H1 (cell line): ENCODE data around the gene CRADD. TPM values are rescaled to one million over a fixed set of nuclear protein-coding genes. Genes with fewer than 3 reads are reported as not detected.

ENCODE experiments used
- CTCF ChIA-PET: fragments of 300-600 bp; sonication (Branson Sonifier 250); formaldehyde crosslinking; loops from one replicate; lab custom pipeline; 2021; ENCODE audit not compliant: partially characterized antibody; lab: Charles Lee
- POLR2A ChIA-PET: fragments of 300-600 bp; sonication (Branson Sonifier 250); formaldehyde crosslinking; loops from one replicate; lab custom pipeline; 2021; ENCODE audit warnings: inconsistent platforms; ENCODE audit not compliant: partially characterized antibody; lab: Charles Lee
- DNase-seq, 2 experiments: peaks; one replicate each; pipeline versions ENCODE4 v3.0.0 to v3.0.0-alpha.2; 2010 to 2022; ENCODE audit warnings: low spot score in 2 of 2, low read depth in 1 of 2, mixed read lengths in 1 of 2
- FAIRE-seq: peaks from 2 replicates; lab custom pipeline; 2011; peaks lifted over from hg19 to GRCh38; lab: Jason Lieb, UNC
- H2AFZ ChIP-seq: 2 replicates; pipeline ENCODE4 v1.8.1; 2012; ENCODE audit warnings: low read length, inconsistent platforms
- H2AK5ac ChIP-seq: 2 replicates; pipeline ENCODE4 v1.6.1; 2013; ENCODE audit warnings: low read depth, low read length
- H2BK120ac ChIP-seq: replicated peaks from 2 replicates; pipeline ENCODE3; 2013; ENCODE audit warnings: low read depth, low read length, inconsistent platforms
- H2BK12ac ChIP-seq: 2 replicates; pipeline ENCODE4 v1.6.1; 2013; ENCODE audit warnings: low read depth, low read length
- H2BK15ac ChIP-seq: 2 replicates; pipeline ENCODE4 v1.6.1; 2013; ENCODE audit warnings: low read length
- H2BK20ac ChIP-seq: 2 replicates; pipeline ENCODE4 v1.6.1; 2013; ENCODE audit warnings: low read length
- H2BK5ac ChIP-seq: 2 replicates; pipeline ENCODE4 v1.6.1; 2013; ENCODE audit warnings: low read depth, low read length
- H3K14ac ChIP-seq: 2 replicates; pipeline ENCODE4 v1.6.1; 2013; ENCODE audit warnings: inconsistent platforms; ENCODE audit not compliant: insufficient read length
- H3K18ac ChIP-seq: 2 replicates; pipeline ENCODE4 v1.6.1; 2013; ENCODE audit warnings: low read length; ENCODE audit errors: extremely low read depth
- H3K23ac ChIP-seq: 2 replicates; pipeline ENCODE4 v1.6.1; 2013; ENCODE audit warnings: inconsistent platforms; ENCODE audit not compliant: insufficient read length
- H3K23me2 ChIP-seq: 2 replicates; pipeline ENCODE4 v1.6.1; 2013; ENCODE audit warnings: low read depth, low read length
- H3K27ac ChIP-seq: 2 replicates; pipeline ENCODE4 v1.6.1; 2011; ENCODE audit warnings: low read depth, low read length, inconsistent platforms
- H3K27me3 ChIP-seq, 4 experiments: replicated peaks in 1 of 4; 1 replicate in 1 of 4; 2 replicates in 3 of 4; pipeline versions ENCODE4 v1.6.1 to v1.8.1; 2011 to 2013; ENCODE audit warnings: low read length in 3 of 4, mild to moderate bottlenecking in 3 of 4, inconsistent platforms in 2 of 4, mixed read lengths in 2 of 4, moderate library complexity in 1 of 4; ENCODE audit not compliant: control insufficient read depth in 3 of 4, insufficient read depth in 3 of 4; ENCODE audit errors: extremely low read depth in 1 of 4
- H3K36me3 ChIP-seq, 4 experiments: 2 replicates each; pipeline versions ENCODE4 v1.6.1 to v1.8.1; 2011 to 2013; ENCODE audit warnings: mild to moderate bottlenecking in 4 of 4, low read length in 3 of 4, moderate library complexity in 2 of 4, control low read depth in 1 of 4, inconsistent platforms in 1 of 4; ENCODE audit not compliant: insufficient read depth in 4 of 4, control insufficient read depth in 2 of 4
- H3K4ac ChIP-seq: replicated peaks from 2 replicates; pipeline ENCODE3; 2013; ENCODE audit warnings: low read length, low read depth, mixed read lengths, inconsistent platforms; ENCODE audit not compliant: insufficient read length
- H3K4me1 ChIP-seq, 4 experiments: replicated peaks in 1 of 4; 1 replicate in 1 of 4; 2 replicates in 3 of 4; pipeline versions ENCODE4 v1.6.1 to v1.8.1; 2011 to 2013; ENCODE audit warnings: low read length in 3 of 4, inconsistent platforms in 2 of 4, mixed read lengths in 1 of 4; ENCODE audit not compliant: insufficient read depth in 4 of 4, control insufficient read depth in 3 of 4
- H3K4me2 ChIP-seq, 2 experiments: 2 replicates each; pipeline versions ENCODE4 v1.6.1 to v1.8.1; 2011 to 2013; ENCODE audit warnings: low read depth in 2 of 2, low read length in 2 of 2, control low read depth in 1 of 2, inconsistent platforms in 1 of 2, mild to moderate bottlenecking in 1 of 2; ENCODE audit not compliant: insufficient read depth in 1 of 2
- H3K4me3 ChIP-seq, 4 experiments: fragments of 200-600, 300-600 bp in 1 of 4; sonication (generic), shearing (Covaris generic), sonication (Bioruptor Twin) in 1 of 4; 2 replicates each; pipeline versions ENCODE4 v1.5.1 to v1.8.1; 2011 to 2016; ENCODE audit warnings: low read length in 4 of 4, low read depth in 3 of 4, control low read depth in 2 of 4, inconsistent platforms in 2 of 4, mild to moderate bottlenecking in 2 of 4, mixed read lengths in 1 of 4, moderate library complexity in 1 of 4; ENCODE audit not compliant: insufficient read depth in 2 of 4; ENCODE audit errors: extremely low read depth in 1 of 4
- H3K56ac ChIP-seq: replicated peaks from 2 replicates; pipeline ENCODE3; 2013; ENCODE audit warnings: low read depth, mild to moderate bottlenecking, mixed read lengths, low read length, inconsistent platforms; ENCODE audit not compliant: insufficient read length
- H3K79me1 ChIP-seq: 2 replicates; pipeline ENCODE4 v1.6.1; 2013; ENCODE audit warnings: low read depth, low read length, control low read depth
- H3K79me2 ChIP-seq, 2 experiments: 2 replicates each; pipeline versions ENCODE4 v1.6.1 to v1.8.1; 2012 to 2013; ENCODE audit warnings: low read length in 2 of 2, mild to moderate bottlenecking in 2 of 2, inconsistent platforms in 1 of 2; ENCODE audit not compliant: insufficient read depth in 2 of 2, control insufficient read depth in 1 of 2
- H3K9ac ChIP-seq, 4 experiments: replicated peaks in 1 of 4; 1 replicate in 1 of 4; 2 replicates in 3 of 4; pipeline versions ENCODE4 v1.6.1 to v1.8.1; 2011 to 2013; ENCODE audit warnings: low read depth in 3 of 4, low read length in 3 of 4, control low read depth in 2 of 4, mild to moderate bottlenecking in 2 of 4, moderate library complexity in 2 of 4, inconsistent platforms in 1 of 4; ENCODE audit errors: extremely low read depth in 1 of 4
- H3K9me3 ChIP-seq, 2 experiments: 2 replicates each; pipeline versions ENCODE4 v1.6.1 to v1.8.1; 2012 to 2013; ENCODE audit warnings: mild to moderate bottlenecking in 2 of 2, moderate library complexity in 2 of 2, control low read depth in 1 of 2, inconsistent platforms in 1 of 2, low read depth in 1 of 2, low read length in 1 of 2, mixed read lengths in 1 of 2; ENCODE audit not compliant: insufficient read depth in 2 of 2
- H4K20me1 ChIP-seq, 2 experiments: replicated peaks in 1 of 2; 2 replicates each; pipeline versions ENCODE3 to v1.8.1; 2011 to 2013; ENCODE audit warnings: inconsistent platforms in 2 of 2, low read length in 2 of 2, mild to moderate bottlenecking in 1 of 2; ENCODE audit not compliant: insufficient read depth in 2 of 2, control insufficient read depth in 1 of 2
- H4K5ac ChIP-seq: 2 replicates; pipeline ENCODE4 v1.6.1; 2013; ENCODE audit warnings: low read length, low read depth, mixed read lengths, inconsistent platforms; ENCODE audit not compliant: insufficient read length
- H4K8ac ChIP-seq: 2 replicates; pipeline ENCODE4 v1.8.0; 2013; ENCODE audit warnings: mild to moderate bottlenecking, moderate library complexity, low read length, inconsistent platforms; ENCODE audit not compliant: insufficient read depth; ENCODE audit errors: extremely low read depth
- H4K91ac ChIP-seq: replicated peaks from 2 replicates; pipeline ENCODE3; 2013; ENCODE audit warnings: low read length, mixed read lengths, inconsistent platforms; ENCODE audit not compliant: insufficient read length
- BACH1 ChIP-seq: IDR thresholded peaks from 2 replicates; pipeline ENCODE4 v1.6.1; 2012; ENCODE audit warnings: low read length, improper control_type of control experiment
- CBX5 ChIP-seq: fragments of 300-800, 300-1000 bp; sonication (generic); IDR thresholded peaks from 2 replicates; pipeline ENCODE4 v1.7.1; 2016; ENCODE audit warnings: antibody characterized with exemption, low read length, low read depth
- GTF2F1 ChIP-seq: IDR thresholded peaks from 2 replicates; pipeline ENCODE4 v1.6.1; 2012; ENCODE audit warnings: low read depth, low read length, improper control_type of control experiment, borderline replicate concordance
- NANOG ChIP-seq: IDR thresholded peaks from 2 replicates; pipeline ENCODE4 v1.6.1; 2011; ENCODE audit warnings: low read length, low read depth, mild to moderate bottlenecking, inconsistent platforms; ENCODE audit not compliant: insufficient read depth, poor library complexity, severe bottlenecking
- SAP30 ChIP-seq: fragments of 300-600 bp; sonication (generic); IDR thresholded peaks from 2 replicates; pipeline ENCODE4 v1.7.1; 2012; ENCODE audit warnings: low read length, moderate library complexity, mild to moderate bottlenecking, inconsistent platforms; ENCODE audit not compliant: insufficient read depth, insufficient replicate concordance
- YY1 ChIP-seq: IDR thresholded peaks from 2 replicates; pipeline ENCODE4 v1.6.1; 2011; ENCODE audit warnings: low read depth, mild to moderate bottlenecking, low read length
- WGBS, 2 experiments: shearing (Covaris generic) in 1 of 2; methylation state at CpG; one replicate each; pipeline versions ENCODE4 v1.1.6 to v1.1.7; 2013 to 2015; ENCODE audit warnings: low lambda C conversion rate in 2 of 2, mixed read lengths in 2 of 2, inconsistent platforms in 1 of 2, low coverage in 1 of 2, missing lambda C conversion rate in 1 of 2; ENCODE audit not compliant: insufficient replicate concordance in 2 of 2, insufficient coverage in 1 of 2, insufficient read length in 1 of 2; ENCODE audit errors: extremely low coverage in 1 of 2, missing lambda C conversion rate in 1 of 2; 5-methylcytosine and 5-hydroxymethylcytosine counted together
- polyA plus RNA-seq, 7 experiments: library from polyadenylated mRNA; depleted of rRNA in 3 of 7; stranded (reverse) in 5 of 7; unstranded in 2 of 7; fragments of >200 nt in 5 of 7; fragments of 200-250 nt in 2 of 7; gene quantifications; 1 replicate in 5 of 7; 2 replicates in 1 of 7; 4 replicates in 1 of 7; pipeline versions ENCODE4 v1.2.1 to v1.2.3, GENCODE V29; 2011 to 2013; ENCODE audit warnings: missing spikeins in 2 of 7, mixed read lengths in 2 of 7
- total RNA-seq: library from RNA; stranded (reverse); fragmentation: NEBNext Ultra II Directional; extraction: Animal tissue kit (Norgen Biotek cat#: 25700); gene quantifications from 2 replicates; pipeline ENCODE4 v1.2.1, GENCODE V29; 2021
- TF ChIP-seq, protein P1 (sequence below): IDR thresholded peaks from 2 replicates; pipeline ENCODE4 v1.6.1; 2012; ENCODE audit warnings: low read length, inconsistent platforms
- TF ChIP-seq, protein P2 (sequence below): IDR thresholded peaks from 2 replicates; pipeline ENCODE4 v1.6.1; 2012; ENCODE audit warnings: inconsistent platforms

CRADD gene
- total and polyA plus RNA-seq, 2 of the 8 experiments (the other 6 are each of a cell fraction or from before 2014, with no cell fraction given): 8.1 to 15.4 TPM

- no peak overlapping the region for H2BK5ac ChIP-seq
- no peak overlapping the region for H4K5ac ChIP-seq
- 80% methylated on average over 4 of the region's 4 CpGs; no CpG with 5 or more reads in 1 of the 2 experiments for WGBS, 2 experiments
- CTCF ChIA-PET: interaction anchor here (1.2 to 2.2 kb wide), 3 partner anchors 11 to 283 kb away, joined by 6 to 7 read pairs (median 6); no protein-coding TSS in a partner anchor
- FAIRE-seq (no peak), DNase-seq (no peak)
- H3K56ac ChIP-seq: no peak overlapping the region
- H3K23ac ChIP-seq: no peak overlapping the region
- H3K4ac ChIP-seq: no peak overlapping the region
- no peak for TF ChIP-seq CBX5
- no peak for TF ChIP-seq SAP30
- no peak for TF ChIP-seq GTF2F1
- TF ChIP-seq, protein P1, sequence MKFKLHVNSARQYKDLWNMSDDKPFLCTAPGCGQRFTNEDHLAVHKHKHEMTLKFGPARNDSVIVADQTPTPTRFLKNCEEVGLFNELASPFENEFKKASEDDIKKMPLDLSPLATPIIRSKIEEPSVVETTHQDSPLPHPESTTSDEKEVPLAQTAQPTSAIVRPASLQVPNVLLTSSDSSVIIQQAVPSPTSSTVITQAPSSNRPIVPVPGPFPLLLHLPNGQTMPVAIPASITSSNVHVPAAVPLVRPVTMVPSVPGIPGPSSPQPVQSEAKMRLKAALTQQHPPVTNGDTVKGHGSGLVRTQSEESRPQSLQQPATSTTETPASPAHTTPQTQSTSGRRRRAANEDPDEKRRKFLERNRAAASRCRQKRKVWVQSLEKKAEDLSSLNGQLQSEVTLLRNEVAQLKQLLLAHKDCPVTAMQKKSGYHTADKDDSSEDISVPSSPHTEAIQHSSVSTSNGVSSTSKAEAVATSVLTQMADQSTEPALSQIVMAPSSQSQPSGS: no peak
- TF ChIP-seq, protein P2, sequence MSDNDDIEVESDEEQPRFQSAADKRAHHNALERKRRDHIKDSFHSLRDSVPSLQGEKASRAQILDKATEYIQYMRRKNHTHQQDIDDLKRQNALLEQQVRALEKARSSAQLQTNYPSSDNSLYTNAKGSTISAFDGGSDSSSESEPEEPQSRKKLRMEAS: no peak
- no peak for TF ChIP-seq YY1
- TF ChIP-seq BACH1: no peak
- no peak for TF ChIP-seq NANOG
- no peaks in the 10 kb centered on the region for H3K27me3 ChIP-seq
- H2BK15ac ChIP-seq: no peak overlapping the region
- peaks cover 0 to 6% (median 3%) of the 10 kb centered on the region in 4 experiments; a peak in 4 of 7 replicates for H3K4me1 ChIP-seq
- no peak overlapping the region for H2BK120ac ChIP-seq
- POLR2A ChIA-PET: interaction anchor here (1.1 kb wide), 1 partner anchor 9 kb away, joined by 3 read pairs; no protein-coding TSS in a partner anchor
- no peak overlapping the region for H2AFZ ChIP-seq
- H4K8ac ChIP-seq: no peak overlapping the region
- no peaks in the 10 kb centered on the region for H3K79me2 ChIP-seq
- no peak overlapping the region for H2BK12ac ChIP-seq
- no peaks in the 10 kb centered on the region for H4K20me1 ChIP-seq
- no peaks in the 10 kb centered on the region for H3K79me1 ChIP-seq
- no peak overlapping the region for H3K4me3 ChIP-seq
- no peaks in the 10 kb centered on the region for H3K23me2 ChIP-seq
- no peak overlapping the region for H3K4me2 ChIP-seq
- no peak overlapping the region for H3K27ac ChIP-seq
- H3K9me3 ChIP-seq: no peaks in the 10 kb centered on the region
- H3K36me3 ChIP-seq: no peaks in the 10 kb centered on the region
- no peak overlapping the region for H4K91ac ChIP-seq
- H3K18ac ChIP-seq: no peak overlapping the region
- no peak overlapping the region for H3K14ac ChIP-seq
- no peak overlapping the region; a peak in 1 of 7 replicates for H3K9ac ChIP-seq
- no peak overlapping the region for H2BK20ac ChIP-seq
- no peak overlapping the region for H2AK5ac ChIP-seq
These were observed 141.9 kb downstream of the CRADD start for GRCh38 chr12:93819050-93819491.
